ENCODE data around the gene GALR3.

The GALR3 gene

DNA sequence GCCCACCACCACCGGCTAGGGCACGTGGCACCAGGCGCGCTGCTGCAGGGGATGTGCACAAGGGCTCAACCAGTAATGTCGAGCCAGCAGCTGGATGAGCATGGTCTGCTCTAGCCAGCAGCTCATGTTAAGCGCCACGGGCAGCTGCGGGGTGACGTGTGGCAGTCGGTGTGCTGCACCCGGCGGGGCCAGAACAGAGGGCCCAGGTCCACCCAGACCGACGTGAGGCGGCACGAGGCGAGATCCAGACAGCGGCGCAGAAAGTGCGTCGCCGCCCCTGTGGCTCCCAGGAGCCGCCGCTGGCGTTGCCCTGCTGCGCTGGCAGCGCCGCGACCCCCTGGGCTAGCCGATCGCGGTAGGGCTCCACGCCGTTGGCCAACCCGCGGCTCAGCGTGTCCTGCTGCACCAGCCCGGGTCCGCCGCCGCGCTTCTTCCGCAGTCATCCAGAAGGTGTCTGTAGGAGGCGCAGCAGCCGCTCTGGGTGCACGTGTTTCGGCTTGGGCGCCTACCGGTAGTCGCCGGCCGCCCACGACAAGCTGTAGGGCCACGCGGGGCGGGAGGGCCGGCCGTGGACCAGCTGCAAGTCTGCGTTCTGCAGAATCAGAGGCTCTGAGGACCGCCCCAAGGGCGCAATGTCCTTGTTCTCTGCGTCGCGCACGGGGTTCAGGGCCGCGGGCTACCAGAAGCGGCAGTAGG is 4.6 kb upstream of the GALR3 start:
- peak overlapping the region; percentile 17 for H3K4me3 ChIP-seq (ENCODE audit: low read depth, low read length)

DNA sequence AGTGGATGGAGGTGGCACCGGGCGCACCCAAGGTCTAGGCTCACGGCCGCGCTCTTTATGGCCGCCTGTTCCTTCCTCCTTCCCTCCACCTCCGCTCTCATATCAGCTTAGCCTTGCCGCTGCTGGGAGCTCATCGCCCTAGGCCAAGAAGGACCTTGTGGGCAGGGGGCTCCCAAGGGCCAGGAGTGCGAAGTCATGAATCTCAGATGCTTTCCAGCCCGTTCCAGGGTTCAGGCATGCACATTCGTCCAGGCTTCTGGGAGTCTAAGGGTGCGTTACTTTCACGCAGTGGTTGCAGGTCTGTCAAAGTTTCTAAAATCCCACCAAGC is 4.1 kb upstream of the GALR3 start:
- no peak overlapping the region for H3K4me3 ChIP-seq (ENCODE audit: low read depth, low read length)

DNA sequence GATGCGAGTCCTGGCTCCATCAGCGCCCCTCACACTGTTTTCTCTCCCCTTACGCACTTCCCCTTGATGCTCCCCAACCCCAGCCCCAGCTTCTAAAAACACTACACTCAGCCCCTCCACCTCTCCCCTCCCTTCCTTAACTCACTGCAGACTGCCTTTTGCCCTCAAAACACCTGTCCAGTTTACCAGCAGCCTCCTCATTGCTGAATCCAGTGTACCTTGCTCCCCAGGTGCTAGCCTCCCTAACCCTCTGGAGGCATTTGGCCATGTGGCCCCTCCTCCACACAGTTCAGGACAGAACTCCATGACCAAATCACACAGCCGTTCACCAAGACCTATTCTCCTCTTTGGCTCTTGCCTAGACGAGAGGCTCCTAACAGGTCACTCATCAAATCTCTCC is 2.8 kb upstream of the GALR3 start:
- H3K4me3 ChIP-seq (ENCODE audit: low read depth, low read length): no peak overlapping the region

DNA sequence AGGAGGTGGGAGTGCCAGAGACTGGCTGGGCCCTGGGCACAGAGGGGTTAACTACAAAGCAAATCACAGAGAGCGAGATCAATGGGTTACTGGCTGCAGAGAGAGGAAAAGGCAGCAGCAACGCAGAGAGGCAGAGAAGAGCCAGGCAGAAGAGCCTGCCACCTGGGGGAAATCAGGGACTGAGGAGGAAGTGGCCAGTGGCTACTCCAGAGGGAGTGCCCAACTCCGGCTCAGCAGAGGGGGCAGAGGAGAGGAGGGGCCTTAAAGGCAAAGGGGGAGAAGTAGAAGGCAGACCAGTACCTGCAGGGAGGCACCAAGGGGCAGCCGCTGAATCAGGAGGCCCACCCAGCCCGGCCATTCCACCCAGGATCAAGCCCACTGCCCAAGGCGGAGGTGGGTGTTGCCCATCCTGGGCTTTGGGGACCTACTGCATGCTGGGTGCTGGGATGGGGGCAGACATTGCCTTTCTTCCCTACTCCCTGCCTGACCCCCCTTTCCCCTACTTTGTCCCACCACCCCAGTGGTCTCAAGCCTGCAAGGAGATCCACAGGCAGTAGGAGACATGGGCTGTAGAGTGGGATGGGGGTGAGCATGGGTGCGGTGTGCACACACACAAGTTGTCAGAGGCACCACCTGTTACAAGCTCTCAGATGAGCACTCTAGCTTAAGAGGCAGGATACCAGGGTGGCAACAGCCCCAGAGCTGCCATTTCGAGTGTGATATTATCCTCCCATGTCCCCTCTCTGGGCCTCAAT is 926 bp upstream of the GALR3 start:
- H3K4me3 ChIP-seq (ENCODE audit: low read depth, low read length): no peak overlapping the region

DNA sequence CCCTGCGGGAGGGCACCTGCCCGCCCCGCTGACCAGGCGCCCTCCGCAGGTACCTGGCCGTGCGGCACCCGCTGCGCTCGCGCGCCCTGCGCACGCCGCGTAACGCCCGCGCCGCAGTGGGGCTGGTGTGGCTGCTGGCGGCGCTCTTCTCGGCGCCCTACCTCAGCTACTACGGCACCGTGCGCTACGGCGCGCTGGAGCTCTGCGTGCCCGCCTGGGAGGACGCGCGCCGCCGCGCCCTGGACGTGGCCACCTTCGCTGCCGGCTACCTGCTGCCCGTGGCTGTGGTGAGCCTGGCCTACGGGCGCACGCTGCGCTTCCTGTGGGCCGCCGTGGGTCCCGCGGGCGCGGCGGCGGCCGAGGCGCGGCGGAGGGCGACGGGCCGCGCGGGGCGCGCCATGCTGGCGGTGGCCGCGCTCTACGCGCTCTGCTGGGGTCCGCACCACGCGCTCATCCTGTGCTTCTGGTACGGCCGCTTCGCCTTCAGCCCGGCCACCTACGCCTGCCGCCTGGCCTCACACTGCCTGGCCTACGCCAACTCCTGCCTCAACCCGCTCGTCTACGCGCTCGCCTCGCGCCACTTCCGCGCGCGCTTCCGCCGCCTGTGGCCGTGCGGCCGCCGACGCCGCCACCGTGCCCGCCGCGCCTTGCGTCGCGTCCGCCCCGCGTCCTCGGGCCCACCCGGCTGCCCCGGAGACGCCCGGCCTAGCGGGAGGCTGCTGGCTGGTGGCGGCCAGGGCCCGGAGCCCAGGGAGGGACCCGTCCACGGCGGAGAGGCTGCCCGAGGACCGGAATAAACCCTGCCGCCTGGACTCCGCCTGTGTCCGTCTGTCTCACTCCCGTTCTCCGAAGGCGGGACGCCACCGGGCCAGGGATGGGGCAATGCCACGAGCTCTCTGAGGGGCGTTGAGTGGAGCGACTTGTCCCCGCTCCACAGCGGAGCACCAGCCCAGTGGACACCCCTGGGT is 1.8 kb downstream of the GALR3 start:
- peak overlapping the region; percentile 41 for H3K4me3 ChIP-seq (ENCODE audit: low read depth, low read length)

DNA sequence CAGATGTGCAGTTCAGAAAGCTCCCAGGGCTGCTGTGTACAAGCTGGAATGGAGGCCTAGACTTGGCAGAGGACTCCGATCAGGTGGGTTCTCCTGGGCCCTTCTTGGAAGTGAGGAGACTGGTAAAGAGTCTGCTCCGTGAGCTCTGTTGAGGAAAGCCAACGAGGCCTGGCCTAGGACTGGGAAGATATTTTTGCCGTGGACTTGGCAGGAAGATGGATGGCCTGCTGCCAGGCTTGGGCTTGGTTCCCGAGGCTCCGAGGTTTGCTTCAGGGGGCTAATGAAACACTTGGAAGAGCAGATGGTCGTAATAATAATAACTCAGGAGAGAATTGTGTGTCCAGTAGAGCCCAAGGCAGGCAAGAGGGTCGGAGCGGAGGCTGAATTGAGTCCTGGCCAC is 3.9 kb downstream of the GALR3 start:
- H3K4me3 ChIP-seq (ENCODE audit: low read depth, low read length): no peak overlapping the region

DNA sequence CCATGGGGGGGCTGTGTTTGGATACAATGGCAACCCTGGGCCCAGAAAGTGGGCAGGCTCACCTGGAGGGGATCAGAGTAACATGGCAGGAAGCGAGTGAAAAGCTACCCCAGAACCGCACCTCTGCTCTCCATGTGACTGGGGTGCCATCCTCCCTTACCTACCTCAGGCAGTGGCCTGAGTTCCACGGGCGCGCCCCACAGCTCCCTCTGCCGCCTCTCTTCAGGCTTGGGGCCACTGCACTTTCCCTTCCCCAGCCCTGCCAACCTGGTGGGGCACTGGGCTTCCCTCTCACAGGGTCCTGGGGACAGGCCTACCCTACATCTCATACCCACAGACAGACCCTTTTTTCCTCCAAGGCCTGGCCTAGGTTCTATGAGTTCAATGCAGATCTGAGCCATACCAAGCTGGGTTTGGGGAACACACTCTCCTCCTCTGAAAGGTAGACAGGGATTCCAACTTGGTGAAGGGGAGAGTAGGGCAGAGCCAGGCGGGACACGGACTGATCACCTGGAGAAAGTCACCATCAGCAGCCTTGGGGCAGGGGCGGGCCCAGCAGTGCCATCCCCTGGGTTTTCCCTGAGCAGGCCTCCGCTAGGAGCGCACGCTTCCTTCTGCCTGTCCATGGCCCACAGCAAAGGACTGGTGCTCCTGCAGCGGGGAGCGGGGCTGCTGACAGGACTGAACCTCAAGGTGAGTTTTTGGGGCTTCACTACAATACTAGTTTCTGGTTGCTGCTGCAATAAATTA is 7.1 kb downstream of the GALR3 start:
- no peak overlapping the region for H3K4me3 ChIP-seq (ENCODE audit: low read depth, low read length)

DNA sequence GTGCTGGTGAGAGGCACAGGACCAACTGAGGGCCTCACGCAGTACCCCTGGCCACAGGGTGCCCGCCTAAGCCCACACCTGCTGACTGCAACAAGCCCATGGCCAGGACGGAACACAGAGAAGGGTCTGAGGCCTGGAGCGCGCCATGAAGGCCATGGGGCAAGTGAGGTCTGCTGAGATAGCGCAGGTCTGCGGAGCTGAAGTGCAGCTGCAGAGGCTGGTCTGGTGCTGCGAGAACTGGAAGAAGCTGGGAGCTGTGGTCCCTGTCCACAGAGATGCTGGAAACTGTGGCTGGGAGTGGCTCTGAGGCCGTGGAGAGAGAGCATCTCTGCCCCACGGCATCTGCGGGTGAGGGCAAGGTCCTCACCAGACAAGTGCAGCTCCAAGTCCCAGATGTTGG is 8.3 kb downstream of the GALR3 start:
- no peak overlapping the region for H3K4me3 ChIP-seq (ENCODE audit: low read depth, low read length)

DNA sequence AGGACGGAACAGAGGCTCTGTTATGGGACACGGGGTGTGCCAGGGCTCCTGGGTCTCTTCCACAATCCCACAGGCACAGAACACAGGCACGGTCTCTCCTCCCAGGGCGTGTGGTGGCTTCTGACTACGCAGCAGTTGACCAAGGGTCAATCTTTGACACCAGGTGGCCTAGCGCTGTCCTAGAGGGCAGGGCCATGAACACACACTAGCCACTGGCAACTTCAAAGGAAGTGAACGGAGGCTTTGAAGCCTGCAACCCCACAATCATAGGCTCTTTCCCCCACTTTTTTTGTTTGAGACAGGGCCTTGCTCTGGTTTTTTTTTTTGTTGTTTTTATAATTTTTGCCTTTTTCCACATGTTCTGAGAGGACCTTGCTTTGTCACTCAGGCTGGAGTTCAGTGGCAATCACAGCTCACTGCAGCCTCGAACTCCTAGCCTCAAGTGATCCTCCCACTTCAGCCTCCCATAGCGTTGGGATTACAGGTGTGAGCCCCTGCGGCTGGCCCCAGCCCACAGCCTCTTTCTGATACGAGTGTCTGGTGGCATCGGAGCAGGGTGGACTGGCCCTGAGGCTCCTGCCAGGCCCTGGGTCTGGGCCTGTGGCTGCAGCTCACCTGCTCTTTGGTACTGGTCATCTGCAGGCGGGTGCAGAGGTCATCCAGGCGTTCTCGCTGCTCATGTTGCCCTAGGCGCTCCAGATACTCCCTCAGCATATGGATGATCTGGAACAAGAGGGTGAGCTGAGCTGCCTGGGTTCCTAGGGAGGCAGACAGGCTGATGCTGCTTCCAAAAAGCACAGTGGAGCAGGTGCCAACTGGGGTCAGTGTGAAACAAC is 9.1 kb downstream of the GALR3 start:
- H3K4me3 ChIP-seq (ENCODE audit: low read depth, low read length): no peak overlapping the region

DNA sequence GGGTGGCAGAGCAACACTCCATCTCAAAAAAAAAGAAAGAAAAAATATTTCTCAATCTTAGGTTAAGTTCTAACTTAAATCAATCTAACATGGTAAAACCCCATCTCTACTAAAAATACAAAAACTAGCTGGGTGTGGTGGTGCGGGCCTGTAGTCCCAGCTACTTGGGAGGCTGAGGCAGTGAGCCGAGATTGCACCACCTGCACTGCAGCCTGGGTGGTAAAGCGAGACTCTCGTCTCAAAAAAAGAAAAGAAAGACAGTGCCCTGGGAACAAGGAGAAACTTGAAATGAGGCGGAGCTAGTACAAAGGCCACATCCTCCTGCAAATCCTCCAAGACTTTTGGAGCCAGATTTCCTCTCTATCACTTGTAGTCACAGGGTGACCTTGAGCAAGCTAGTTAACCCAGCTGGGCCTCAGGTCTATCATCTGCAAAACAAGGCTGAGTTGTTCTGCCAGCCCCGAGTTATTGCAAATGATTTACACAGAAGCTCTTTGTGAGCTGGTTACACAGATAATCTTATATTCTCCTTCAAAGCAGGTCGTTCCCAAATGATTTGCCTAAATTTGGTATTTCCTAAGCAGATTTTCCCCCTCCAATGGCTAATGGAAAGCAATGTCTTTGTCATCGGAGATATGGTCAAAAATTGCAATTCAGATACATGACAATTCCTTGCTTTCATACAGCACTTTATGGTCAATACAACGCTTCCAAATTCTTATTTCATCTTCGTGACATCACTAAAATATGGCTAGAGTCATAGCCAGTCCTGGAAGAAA is 19.0 kb downstream of the GALR3 start:
- H3K4me3 ChIP-seq (ENCODE audit: low read depth, low read length): no peak overlapping the region

DNA sequence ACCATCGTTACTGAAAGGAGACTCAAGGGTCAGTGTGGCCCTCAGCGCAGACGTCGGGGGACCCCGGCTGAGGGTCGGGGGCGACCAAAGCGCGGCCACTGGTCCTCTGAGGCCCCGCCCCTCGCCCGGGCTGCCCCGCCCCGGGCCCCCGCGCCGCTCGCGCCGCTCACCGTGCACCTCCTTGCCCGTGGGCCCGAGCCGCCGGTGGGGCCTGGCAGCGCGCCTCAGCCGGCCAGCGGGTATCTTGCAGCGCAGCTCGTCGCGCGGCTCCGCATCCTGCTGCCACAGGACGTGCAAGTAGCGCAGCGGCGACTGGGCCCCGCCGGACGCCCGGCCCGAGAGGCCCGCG is 20.5 kb downstream of the GALR3 start:
- H3K4me3 ChIP-seq (ENCODE audit: low read depth, low read length): peak overlapping the region; percentile 74

DNA sequence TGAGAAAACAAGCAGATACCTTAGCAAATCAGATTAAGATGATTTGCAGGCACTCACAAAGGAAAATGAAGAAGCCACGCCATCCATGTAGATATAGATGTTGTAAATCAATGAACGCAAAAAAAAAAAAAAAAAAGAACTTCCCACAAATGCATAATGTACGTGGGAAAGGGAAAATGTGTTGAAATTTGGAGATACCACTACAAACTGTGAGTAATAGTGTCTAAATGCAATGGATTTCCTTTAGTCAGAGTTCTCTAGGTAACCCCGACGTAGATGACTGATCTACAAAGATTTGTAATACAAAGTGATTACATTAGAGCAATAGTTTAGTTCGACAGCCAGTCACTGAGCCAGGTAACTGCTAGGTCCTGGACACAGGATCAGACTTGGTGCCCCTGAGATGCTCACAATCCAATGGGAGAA is 21.7 kb downstream of the GALR3 start:
- no peak overlapping the region for H3K4me3 ChIP-seq (ENCODE audit: low read depth, low read length)

DNA sequence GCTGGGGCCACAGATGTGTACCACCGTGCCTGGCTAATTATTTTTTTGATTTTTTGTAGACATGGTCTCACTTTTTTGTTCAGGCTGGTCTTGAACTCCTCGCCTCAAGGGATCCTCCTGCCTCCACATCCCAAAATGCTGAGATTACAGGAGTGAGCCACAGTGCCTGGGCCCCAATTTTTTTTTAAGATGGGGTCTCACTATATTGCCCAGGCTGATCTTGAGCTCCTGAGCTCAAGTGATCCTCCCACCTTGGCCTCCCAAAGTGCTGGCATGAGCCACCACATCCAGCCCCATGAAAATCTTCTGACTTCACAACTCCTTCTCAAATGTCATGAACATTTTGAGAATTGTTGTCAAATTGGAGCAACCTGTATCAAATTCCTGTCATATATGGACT is 23.3 kb downstream of the GALR3 start:
- H3K4me3 ChIP-seq (ENCODE audit: low read depth, low read length): no peak overlapping the region

DNA sequence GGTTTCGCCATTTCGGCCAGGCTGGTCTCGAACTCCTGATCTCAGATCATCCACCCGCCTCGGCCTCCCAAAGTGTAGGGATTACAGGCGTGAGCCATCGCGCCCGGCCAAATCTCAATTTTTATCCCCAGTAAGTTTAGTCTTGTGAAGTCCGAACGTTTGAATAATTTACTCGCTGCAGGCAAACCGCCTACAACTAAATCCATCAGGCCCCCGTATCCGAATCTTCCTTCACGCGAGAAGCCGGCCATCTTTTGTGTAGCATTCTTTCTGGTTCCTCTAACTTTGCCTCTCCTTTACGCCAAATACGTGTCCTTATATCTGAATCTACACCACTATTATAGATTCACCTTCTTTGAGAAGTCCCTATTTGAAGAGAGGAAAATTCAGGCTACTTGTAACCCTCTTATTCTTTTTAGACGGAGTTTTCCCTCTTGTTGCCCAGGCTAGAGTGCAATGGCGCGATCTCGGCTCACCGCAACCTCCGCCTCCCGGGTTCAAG is 25.5 kb downstream of the GALR3 start:
- peak overlapping the region; percentile 100 for H3K4me3 ChIP-seq (ENCODE audit: low read depth, low read length)

DNA sequence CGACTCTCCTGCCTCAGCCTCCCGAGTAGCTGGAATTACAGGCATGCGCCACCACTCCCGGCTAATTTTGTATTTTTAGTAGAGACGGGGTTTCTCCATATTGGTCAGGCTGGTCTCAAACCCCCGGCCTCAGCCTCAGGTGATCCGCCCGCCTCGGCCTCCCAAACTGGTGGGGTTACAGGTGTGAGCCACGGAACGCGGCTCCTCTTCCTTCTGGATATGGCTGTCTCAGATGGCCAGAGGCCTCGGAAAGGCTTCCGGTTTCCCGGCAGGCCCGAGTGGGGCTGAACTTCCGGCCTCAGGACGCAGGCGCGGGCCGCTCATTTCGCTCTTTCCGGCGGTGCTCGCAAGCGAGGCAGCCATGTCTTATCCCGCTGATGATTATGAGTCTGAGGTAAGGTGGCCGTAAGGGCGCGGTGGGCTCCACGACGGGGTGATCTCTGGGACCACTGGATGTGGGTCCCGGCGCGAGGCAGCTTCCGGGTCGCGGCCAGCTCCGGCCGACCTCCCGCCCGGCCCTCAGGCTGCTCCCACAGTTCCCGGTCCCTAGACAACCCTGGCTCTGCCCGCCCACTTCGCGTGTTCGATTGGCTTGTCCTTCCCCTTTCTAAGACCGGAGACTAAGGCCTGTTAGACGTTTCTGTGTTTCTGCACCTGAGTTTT is 26.0 kb downstream of the GALR3 start, which contains the start of gene EIF3L:
Gene EIF3L, plus strand, starts transcription at position 331 of the 663 bp plus-strand sequence. Its CDS starts 31 bp downstream, at position 362.
- H3K4me3 ChIP-seq (ENCODE audit: low read depth, low read length): peak within 1 kb of the TSS; percentile 100

DNA sequence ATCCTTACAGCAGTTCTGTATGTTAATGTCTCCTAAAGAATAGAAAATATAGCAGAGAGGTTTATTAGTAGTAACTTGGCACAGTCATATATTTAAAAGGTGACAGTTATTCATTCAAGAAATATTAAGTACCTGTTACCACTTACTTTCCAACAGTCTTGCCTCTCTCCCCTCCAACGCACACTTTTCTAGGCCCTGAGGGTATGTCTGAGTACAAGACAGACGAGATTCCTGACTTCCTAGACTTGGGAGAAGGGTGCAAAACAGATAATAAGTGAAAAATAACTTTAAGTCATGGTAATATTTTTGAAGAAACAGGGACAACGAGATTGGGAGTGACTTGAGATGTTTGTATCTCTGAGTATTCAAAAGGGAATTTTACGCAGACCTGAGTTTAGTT is 27.6 kb downstream of the GALR3 start:
- H3K4me3 ChIP-seq (ENCODE audit: low read depth, low read length): no peak overlapping the region

DNA sequence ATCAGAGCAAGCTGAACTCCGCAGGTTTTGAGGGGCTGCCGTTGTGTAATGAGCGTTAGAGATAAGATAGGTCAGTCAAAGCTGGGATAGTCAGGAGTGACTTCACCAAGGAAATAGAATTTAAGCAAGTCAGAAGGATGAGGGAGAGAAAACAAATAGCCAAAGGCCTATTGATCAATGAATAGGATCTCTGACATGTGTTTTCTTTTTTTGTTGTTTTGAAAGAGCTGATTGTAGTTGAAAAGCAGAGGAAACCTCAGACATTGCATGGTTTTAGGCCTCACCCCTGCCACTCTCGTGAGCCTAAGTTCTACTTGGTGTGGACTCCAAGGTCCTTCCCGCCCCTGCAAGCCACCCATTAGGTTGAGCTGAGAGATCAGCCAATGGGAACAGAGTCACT is 29.2 kb downstream of the GALR3 start:
- no peak overlapping the region for H3K4me3 ChIP-seq (ENCODE audit: low read depth, low read length)

DNA sequence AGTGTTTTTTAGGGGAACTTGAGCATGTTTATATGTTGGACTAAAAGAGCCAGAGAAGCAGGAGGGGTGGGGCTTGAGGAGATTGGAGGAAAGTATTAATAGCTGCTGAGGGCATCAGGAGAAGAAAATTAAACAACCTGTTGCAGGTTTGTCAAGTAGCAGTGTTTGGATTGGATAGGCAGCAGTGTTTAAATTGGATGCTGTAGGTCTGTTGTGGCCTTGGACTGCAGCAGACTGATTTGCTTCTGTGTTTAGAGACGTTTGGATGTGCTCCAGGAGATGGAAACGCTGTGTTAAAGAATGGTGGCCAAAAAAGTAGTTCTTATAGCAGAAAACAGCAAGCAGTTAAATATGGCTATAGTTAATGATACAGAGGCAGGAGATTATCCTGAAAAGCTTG is 31.8 kb downstream of the GALR3 start:
- H3K4me3 ChIP-seq (ENCODE audit: low read depth, low read length): no peak overlapping the region

Measured in iPS-11a (cell line).